B cell (primary cell): ENCODE measurements around the gene INHBE. TPM values are rescaled to one million over a fixed set of nuclear protein-coding genes. Genes with fewer than 3 reads are reported as not detected.

Source experiments
- ATAC-seq: fragments of 200-7000 bp; cut with Tn5 transposase; one replicate; pipeline ENCODE4 v1.10.0; 2021; ENCODE audit warnings: low read depth, mild to moderate bottlenecking, moderate number of reproducible peaks, moderate library complexity
- CTCF ChIA-PET: fragments of 350-600 bp; sonication (Branson Sonifier 250); formaldehyde crosslinking; loops from one replicate; lab custom pipeline; 2021; ENCODE audit warnings: antibody characterized with exemption, inconsistent platforms; lab: Charles Lee
- POLR2A ChIA-PET: fragments of 350-600 bp; sonication (Branson Sonifier 250); formaldehyde crosslinking; loops from one replicate; lab custom pipeline; 2021; ENCODE audit warnings: antibody characterized with exemption; lab: Charles Lee
- DNase-seq: peaks from one replicate; pipeline ENCODE4 v3.0.0; 2013
- H2AFZ ChIP-seq: 2 replicates; pipeline ENCODE4 v1.6.1; 2012; ENCODE audit warnings: mild to moderate bottlenecking, low read depth, low read length; ENCODE audit not compliant: insufficient read depth, poor library complexity, severe bottlenecking
- H3K27ac ChIP-seq, 2 donors: 1 replicate in 1 of 2; 2 replicates in 1 of 2; pipeline ENCODE4 v1.5.1; 2012 to 2013; ENCODE audit warnings: low read length in 2 of 2, mild to moderate bottlenecking in 2 of 2, moderate library complexity in 1 of 2
- H3K27me3 ChIP-seq, 4 experiments: fragments of 200-600 bp in 1 of 4; sonication (generic) in 1 of 4; replicated peaks in 1 of 4; 1 replicate in 2 of 4; 2 replicates in 2 of 4; pipeline versions ENCODE4 v1.6.1 to v1.7.0; 2013 to 2016; ENCODE audit warnings: low read length in 3 of 4, mild to moderate bottlenecking in 2 of 4, mixed read lengths in 1 of 4, moderate library complexity in 1 of 4; ENCODE audit not compliant: insufficient read depth in 4 of 4, control insufficient read depth in 3 of 4; ENCODE audit errors: control extremely low read depth in 1 of 4
- H3K36me3 ChIP-seq, 2 experiments: replicated peaks in 1 of 2; 1 replicate in 1 of 2; 2 replicates in 1 of 2; pipeline versions ENCODE4 v1.6.1 to v1.7.1; 2013; ENCODE audit warnings: low read length in 1 of 2; ENCODE audit not compliant: insufficient read depth in 2 of 2, control insufficient read depth in 1 of 2; ENCODE audit errors: control extremely low read depth in 1 of 2, extremely low read depth in 1 of 2
- H3K4me1 ChIP-seq, 2 donors: fragments of 200-600 bp in 1 of 2; sonication (generic) in 1 of 2; 1 replicate in 1 of 2; 2 replicates in 1 of 2; pipeline versions ENCODE4 v1.5.1 to v1.6.1; 2013 to 2017; ENCODE audit warnings: low read length in 2 of 2; ENCODE audit not compliant: control insufficient read depth in 2 of 2, insufficient read depth in 2 of 2
- H3K4me2 ChIP-seq: replicated peaks from 2 replicates; pipeline ENCODE3; 2012; ENCODE audit warnings: mild to moderate bottlenecking, low read depth, low read length; ENCODE audit not compliant: poor library complexity, severe bottlenecking
- H3K4me3 ChIP-seq, 5 experiments: fragments of 200-600 bp in 1 of 5; sonication (generic) in 1 of 5; 1 replicate in 3 of 5; 2 replicates in 2 of 5; pipeline versions ENCODE4 v1.5.1 to v1.7.0; 2011 to 2016; ENCODE audit warnings: low read length in 4 of 5, mild to moderate bottlenecking in 4 of 5, low read depth in 2 of 5, control low read depth in 1 of 5, moderate library complexity in 1 of 5; ENCODE audit not compliant: insufficient read depth in 1 of 5; ENCODE audit errors: control extremely low read depth in 1 of 5, extremely low read depth in 1 of 5
- H3K79me2 ChIP-seq: fragments of 200-600 bp; sonication (generic); one replicate; pipeline ENCODE4 v1.6.0; 2016; ENCODE audit warnings: low read length; ENCODE audit not compliant: control insufficient read depth, insufficient read depth
- H3K9ac ChIP-seq: fragments of 200-600 bp; sonication (generic); 2 replicates; pipeline ENCODE4 v1.6.1; 2017; ENCODE audit warnings: mild to moderate bottlenecking, low read length, moderate library complexity
- H3K9me3 ChIP-seq, 3 donors: one replicate each; pipeline versions ENCODE4 v1.6.1 to v1.7.1; 2013; ENCODE audit warnings: low read length in 2 of 3; ENCODE audit not compliant: control insufficient read depth in 2 of 3, insufficient read depth in 1 of 3; ENCODE audit errors: control extremely low read depth in 1 of 3
- H4K20me1 ChIP-seq: 2 replicates; pipeline ENCODE4 v1.6.0; 2012; ENCODE audit warnings: mild to moderate bottlenecking, low read length; ENCODE audit not compliant: insufficient read depth, control insufficient read depth, poor library complexity, severe bottlenecking
- H3K27ac Mint-ChIP-seq: one replicate; pipeline ENCODE4 v1.8.0; 2021; ENCODE audit warnings: mixed read lengths
- H3K27me3 Mint-ChIP-seq: one replicate; pipeline ENCODE4 v1.8.0; 2021; ENCODE audit warnings: mixed read lengths
- H3K4me1 Mint-ChIP-seq: one replicate; pipeline ENCODE4 v1.8.0; 2021; ENCODE audit warnings: mixed read lengths
- H3K4me3 Mint-ChIP-seq: one replicate; pipeline ENCODE4 v1.8.0; 2021; ENCODE audit warnings: mixed read lengths
- H3K9me3 Mint-ChIP-seq: one replicate; pipeline ENCODE4 v1.8.0; 2022; ENCODE audit warnings: mixed read lengths; ENCODE audit not compliant: insufficient read depth
- EZH2 ChIP-seq: IDR thresholded peaks from 2 replicates; pipeline ENCODE4 v1.6.1; 2012; ENCODE audit warnings: borderline replicate concordance, low read depth, mild to moderate bottlenecking, moderate library complexity, low read length; ENCODE audit not compliant: insufficient read depth, poor library complexity, severe bottlenecking
- WGBS: methylation state at CpG from one replicate; pipeline ENCODE4 v1.1.5; 2013; ENCODE audit warnings: missing lambda C conversion rate; ENCODE audit not compliant: insufficient coverage; 5-methylcytosine and 5-hydroxymethylcytosine counted together
- intact Hi-C: fragments of 100-400 bp; cut with micrococcal nuclease; formaldehyde crosslinking; loops from one replicate; pipeline ENCODE4 v1.10.0; 2022
- polyA plus RNA-seq: library from polyadenylated mRNA; depleted of rRNA; stranded (reverse); fragments of >200 nt; gene quantifications from 2 replicates; pipeline ENCODE4 v1.2.3, GENCODE V29; 2012
- total RNA-seq, 2 donors: library from RNA; stranded (reverse); fragments of 120-200 nt in 1 of 2; gene quantifications; 1 replicate in 1 of 2; 2 replicates in 1 of 2; pipeline versions ENCODE4 v1.2.3 to v1.2.4, GENCODE V29; 2013 to 2022
- TF ChIP-seq, protein P1 (sequence below): fragments of 200-600 bp; IDR thresholded peaks from one replicate; pipeline ENCODE4 v1.8.0; 2022; ENCODE audit warnings: antibody characterized with exemption, mild to moderate bottlenecking

The INHBE gene
- total and polyA plus RNA-seq, 2 donors (not counting 1 experiment from before 2014, with no cell fraction given): not detected

DNA sequence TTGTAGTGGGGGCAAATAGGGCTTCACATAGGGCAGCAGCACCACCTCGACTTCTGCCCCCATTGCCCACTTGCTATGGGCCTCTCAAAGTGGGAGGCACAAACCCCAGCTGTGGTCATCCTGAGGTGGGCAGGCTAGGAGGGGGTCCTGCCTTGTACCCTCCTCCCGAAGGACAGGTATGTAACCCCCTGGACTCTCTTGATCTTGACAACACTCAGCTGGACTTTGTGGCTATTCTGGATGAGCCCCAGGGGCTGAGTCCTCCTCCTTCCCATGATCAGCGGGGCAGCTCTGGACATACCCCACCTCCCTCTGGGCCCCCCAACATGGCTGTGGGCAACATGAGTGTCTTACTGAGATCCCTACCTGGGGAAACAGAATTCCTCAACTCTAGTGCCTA lies 16.6 kb downstream of the INHBE start:
- ATAC-seq: no peak
- intact Hi-C loops: no loop called here
- H3K4me2 ChIP-seq: no peak overlapping the region
- ChIA-PET POLR2A (no interaction called here), CTCF (interaction anchor here (10.4 kb wide), 1 partner anchor 11 kb away, joined by 166 read pairs; the partner anchor contains the start of gene GLI1)
- no peak for TF ChIP-seq EZH2
- TF ChIP-seq, protein P1, sequence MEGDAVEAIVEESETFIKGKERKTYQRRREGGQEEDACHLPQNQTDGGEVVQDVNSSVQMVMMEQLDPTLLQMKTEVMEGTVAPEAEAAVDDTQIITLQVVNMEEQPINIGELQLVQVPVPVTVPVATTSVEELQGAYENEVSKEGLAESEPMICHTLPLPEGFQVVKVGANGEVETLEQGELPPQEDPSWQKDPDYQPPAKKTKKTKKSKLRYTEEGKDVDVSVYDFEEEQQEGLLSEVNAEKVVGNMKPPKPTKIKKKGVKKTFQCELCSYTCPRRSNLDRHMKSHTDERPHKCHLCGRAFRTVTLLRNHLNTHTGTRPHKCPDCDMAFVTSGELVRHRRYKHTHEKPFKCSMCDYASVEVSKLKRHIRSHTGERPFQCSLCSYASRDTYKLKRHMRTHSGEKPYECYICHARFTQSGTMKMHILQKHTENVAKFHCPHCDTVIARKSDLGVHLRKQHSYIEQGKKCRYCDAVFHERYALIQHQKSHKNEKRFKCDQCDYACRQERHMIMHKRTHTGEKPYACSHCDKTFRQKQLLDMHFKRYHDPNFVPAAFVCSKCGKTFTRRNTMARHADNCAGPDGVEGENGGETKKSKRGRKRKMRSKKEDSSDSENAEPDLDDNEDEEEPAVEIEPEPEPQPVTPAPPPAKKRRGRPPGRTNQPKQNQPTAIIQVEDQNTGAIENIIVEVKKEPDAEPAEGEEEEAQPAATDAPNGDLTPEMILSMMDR: no peak
- H3K9ac ChIP-seq: no peak overlapping the region
- peaks cover 28 to 38% of the 10 kb centered on the region in 2 donors for H3K4me1 ChIP-seq
- H2AFZ ChIP-seq: no peak overlapping the region
- 92% methylated on average over 2 of the region's 3 CpGs for WGBS
- no peaks in the 10 kb centered on the region for H3K27me3 ChIP-seq
- no peak for DNase-seq
- H3K4me3 ChIP-seq: no peak overlapping the region
- Mint-ChIP-seq H3K9me3 (no peaks in the 10 kb centered on the region), H3K27ac (no peak overlapping the region), H3K27me3 (no peaks in the 10 kb centered on the region), H3K4me1 (peaks cover 38% of the 10 kb centered on the region), H3K4me3 (no peak overlapping the region)
- no peaks in the 10 kb centered on the region for H3K9me3 ChIP-seq
- H4K20me1 ChIP-seq: peaks cover 23% of the 10 kb centered on the region
- peaks cover 39% of the 10 kb centered on the region for H3K79me2 ChIP-seq
- H3K27ac ChIP-seq: peak overlapping the region in 1 of 2 donors; percentile 52
- peaks cover 2 to 65% of the 10 kb centered on the region in 2 experiments for H3K36me3 ChIP-seq

DNA sequence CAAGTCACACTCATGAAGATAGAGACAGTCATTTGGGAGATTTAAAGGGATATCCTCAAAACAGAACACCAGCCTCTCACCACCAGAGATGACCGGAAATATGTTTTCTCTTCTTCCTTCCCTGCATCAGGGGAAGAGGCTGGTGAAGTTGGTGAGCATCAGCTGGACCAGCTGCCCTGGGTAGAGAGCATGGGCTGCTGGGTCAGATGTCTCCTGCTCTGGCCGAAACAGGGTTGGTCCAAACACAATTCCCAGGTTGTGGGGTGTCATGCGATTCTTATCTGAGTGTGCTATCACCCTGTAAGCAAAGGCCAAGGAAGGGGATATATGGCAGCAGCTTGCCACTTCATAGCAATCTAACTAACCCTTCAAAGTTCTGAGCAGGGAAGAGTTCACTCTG lies 17.3 kb downstream of the INHBE start:
- Histone ChIP-seq H3K9me3 (no peaks in the 10 kb centered on the region), H3K27me3 (no peaks in the 10 kb centered on the region), H3K4me1 (peaks cover 28 to 45% of the 10 kb centered on the region in 2 donors), H3K79me2 (peaks cover 46% of the 10 kb centered on the region), H4K20me1 (peaks cover 23% of the 10 kb centered on the region), H3K36me3 (peaks cover 2 to 65% of the 10 kb centered on the region in 2 experiments), H3K4me2 (no peak overlapping the region), H3K9ac (no peak overlapping the region), H3K27ac (peak overlapping the region in 1 of 2 donors; percentile 27), H2AFZ (no peak overlapping the region), H3K4me3 (no peak overlapping the region)
- DNase-seq (no peak), ATAC-seq (no peak)
- Mint-ChIP-seq H3K4me3 (no peak overlapping the region), H3K27me3 (no peaks in the 10 kb centered on the region), H3K27ac (peak overlapping the region; percentile 80), H3K9me3 (no peaks in the 10 kb centered on the region), H3K4me1 (peaks cover 45% of the 10 kb centered on the region)
- ChIA-PET CTCF (interaction anchor here (10.4 kb wide), 1 partner anchor 11 kb away, joined by 166 read pairs; the partner anchor contains the start of gene GLI1), POLR2A (no interaction called here)
- WGBS: 100% methylated on average over 1 of the region's 3 CpGs
- intact Hi-C loops: no loop called here
- no peak for TF ChIP-seq EZH2
- TF ChIP-seq, protein P1: no peak
